GM21423 (cell line): Measurements from ENCODE around the gene KIAA0513.
"Not testable (repeated sequence)": the region's sequence is repeated elsewhere in the genome, so short reads cannot be mapped to it uniquely, and the experiment has no call there.

Source experiments
- ATAC-seq: cut with Tn5 transposase; IDR thresholded peaks from one replicate; pipeline ENCODE4 v1.9.1; 2021; ENCODE audit warnings: mild to moderate bottlenecking, moderate library complexity; ENCODE audit not compliant: unreplicated experiment

The KIAA0513 gene

GRCh38 chr16:85028685-85029407, 1.3 kb downstream of the KIAA0513 start:
- ATAC-seq, result peak; percentile 28

GRCh38 chr16:85029408-85029784, 1.8 kb downstream of the KIAA0513 start:
- ATAC-seq, result no peak

- no peak for ATAC-seq
These were observed 2.4 kb downstream of the KIAA0513 start for GRCh38 chr16:85029981-85030401.

- no peak for ATAC-seq
These were observed 3.9 kb downstream of the KIAA0513 start for GRCh38 chr16:85031451-85031850.

GRCh38 chr16:85032187-85032586, 4.6 kb downstream of the KIAA0513 start:
- ATAC-seq, result not testable (repeated sequence)

- ATAC-seq, result no peak
These were observed 5.6 kb downstream of the KIAA0513 start for GRCh38 chr16:85033171-85033570.

GRCh38 chr16:85034591-85035433, 7.2 kb downstream of the KIAA0513 start:
- ATAC-seq, result no peak

GRCh38 chr16:85036236-85037049, 8.8 kb downstream of the KIAA0513 start:
- ATAC-seq, result no peak

- ATAC-seq, result no peak
These were observed 9.4 kb downstream of the KIAA0513 start for GRCh38 chr16:85037050-85037410.

GRCh38 chr16:85037721-85038120, 10.1 kb downstream of the KIAA0513 start:
- no peak for ATAC-seq

- no peak for ATAC-seq
These were observed 13.1 kb downstream of the KIAA0513 start for GRCh38 chr16:85040685-85041084.

- ATAC-seq, result no peak
These were observed 13.9 kb downstream of the KIAA0513 start for GRCh38 chr16:85041219-85042166.

GRCh38 chr16:85042167-85042526, 14.6 kb downstream of the KIAA0513 start:
- no peak for ATAC-seq

- no peak for ATAC-seq
These were observed 15.0 kb downstream of the KIAA0513 start for GRCh38 chr16:85042606-85043005.

GRCh38 chr16:85045077-85045476, 17.5 kb downstream of the KIAA0513 start:
- ATAC-seq, result no peak

GRCh38 chr16:85045641-85046471, 18.3 kb downstream of the KIAA0513 start:
- no peak for ATAC-seq

GRCh38 chr16:85046472-85046916, 18.9 kb downstream of the KIAA0513 start:
- ATAC-seq, result no peak

GRCh38 chr16:85046931-85047866, 19.6 kb downstream of the KIAA0513 start:
- no peak for ATAC-seq
